DMS 273 (cell line): ENCODE measurements around the gene SH3RF3.
"Not testable (repeated sequence)": the region's sequence is repeated elsewhere in the genome, so short reads cannot be mapped to it uniquely, and the experiment has no call there.

ENCODE experiments used
- DNase-seq: peaks from one replicate; lab custom pipeline; 2025; ENCODE audit not compliant: unreplicated experiment; lab: John Stamatoyannopoulos, UW

The SH3RF3 gene

GRCh38 chr2:109214651-109215371 lies 85.8 kb downstream of the SH3RF3 start:
- DNase-seq, result no peak

- no peak for DNase-seq
Measured at GRCh38 chr2:109215866-109216265, 86.9 kb downstream of the SH3RF3 start.

- no peak for DNase-seq
Measured at GRCh38 chr2:109216332-109216731, 87.3 kb downstream of the SH3RF3 start.

- peak; percentile 25 for DNase-seq
Measured at GRCh38 chr2:109217362-109218086, 88.5 kb downstream of the SH3RF3 start.

GRCh38 chr2:109218087-109218791 lies 89.2 kb downstream of the SH3RF3 start:
- peak; percentile 66 for DNase-seq

GRCh38 chr2:109218792-109219126 lies 89.8 kb downstream of the SH3RF3 start:
- no peak for DNase-seq

GRCh38 chr2:109220860-109221259 lies 91.9 kb downstream of the SH3RF3 start:
- no peak for DNase-seq

GRCh38 chr2:109221316-109221715 lies 92.3 kb downstream of the SH3RF3 start:
- not testable (repeated sequence) for DNase-seq

- no peak for DNase-seq
Measured at GRCh38 chr2:109222422-109222821, 93.4 kb downstream of the SH3RF3 start.

- DNase-seq, result no peak
Measured at GRCh38 chr2:109222825-109223471, 93.9 kb downstream of the SH3RF3 start.

GRCh38 chr2:109223490-109223889 lies 94.5 kb downstream of the SH3RF3 start:
- no peak for DNase-seq

GRCh38 chr2:109224341-109224740 lies 95.3 kb downstream of the SH3RF3 start:
- DNase-seq, result not testable (repeated sequence)

GRCh38 chr2:109225170-109225782 lies 96.3 kb downstream of the SH3RF3 start:
- no peak for DNase-seq

- DNase-seq, result no peak
Measured at GRCh38 chr2:109226128-109226527, 97.1 kb downstream of the SH3RF3 start.

- no peak for DNase-seq
Measured at GRCh38 chr2:109226622-109227021, 97.6 kb downstream of the SH3RF3 start.

- DNase-seq, result no peak
Measured at GRCh38 chr2:109229094-109229675, 100.2 kb downstream of the SH3RF3 start.

GRCh38 chr2:109230941-109231420 lies 102.0 kb downstream of the SH3RF3 start:
- peak; percentile 32 for DNase-seq

- DNase-seq, result no peak
Measured at GRCh38 chr2:109231428-109231827, 102.4 kb downstream of the SH3RF3 start.

GRCh38 chr2:109231996-109232705 lies 103.1 kb downstream of the SH3RF3 start:
- DNase-seq, result no peak

GRCh38 chr2:109232909-109233308 lies 103.9 kb downstream of the SH3RF3 start:
- DNase-seq, result no peak
